HG02642 (cell line): ENCODE measurements around the gene DNM1.
"Not testable (repeated sequence)": the region's sequence is repeated elsewhere in the genome, so short reads cannot be mapped to it uniquely, and the experiment has no call there.

Source experiments
- ATAC-seq: cut with Tn5 transposase; IDR thresholded peaks from one replicate; pipeline ENCODE4 v1.9.1; 2021; ENCODE audit warnings: mild to moderate bottlenecking; ENCODE audit not compliant: unreplicated experiment, poor library complexity

DNM1 gene

GRCh38 chr9:128219831-128220230 is 16.7 kb downstream of the DNM1 start:
- no peak for ATAC-seq

- no peak for ATAC-seq
Observed at GRCh38 chr9:128222026-128222425, 18.8 kb downstream of the DNM1 start.

GRCh38 chr9:128222880-128223670 is 19.9 kb downstream of the DNM1 start:
- ATAC-seq = no peak

- ATAC-seq = no peak
Observed at GRCh38 chr9:128224877-128225276, 21.7 kb downstream of the DNM1 start.

GRCh38 chr9:128225770-128226411 is 22.7 kb downstream of the DNM1 start:
- ATAC-seq = no peak

- no peak for ATAC-seq
Observed at GRCh38 chr9:128226412-128226801, 23.2 kb downstream of the DNM1 start.

GRCh38 chr9:128230897-128231296 is 27.7 kb downstream of the DNM1 start:
- ATAC-seq = not testable (repeated sequence)

- ATAC-seq = no peak
Observed at GRCh38 chr9:128231638-128232527, 28.7 kb downstream of the DNM1 start.

GRCh38 chr9:128232528-128233428 is 29.6 kb downstream of the DNM1 start:
- no peak for ATAC-seq

- ATAC-seq = no peak
Observed at GRCh38 chr9:128233817-128234406, 30.7 kb downstream of the DNM1 start.

- no peak for ATAC-seq
Observed at GRCh38 chr9:128242124-128242523, 38.9 kb downstream of the DNM1 start.

GRCh38 chr9:128242828-128243214 is 39.6 kb downstream of the DNM1 start:
- ATAC-seq = no peak

GRCh38 chr9:128243215-128244018 is 40.2 kb downstream of the DNM1 start:
- ATAC-seq = no peak

GRCh38 chr9:128244091-128244836 is 41.1 kb downstream of the DNM1 start:
- ATAC-seq = no peak

- no peak for ATAC-seq
Observed at GRCh38 chr9:128244837-128245231, 41.7 kb downstream of the DNM1 start.

- ATAC-seq = no peak
Observed at GRCh38 chr9:128245421-128246151, 42.4 kb downstream of the DNM1 start.

- ATAC-seq = no peak
Observed at GRCh38 chr9:128246471-128246870, 43.3 kb downstream of the DNM1 start.
